Loucy (cell line): ENCODE measurements around the gene CLIC3.

ENCODE experiments used
- CTCF ChIP-seq: fragments of 200-600 bp; sonication (generic); conservative IDR thresholded peaks from 2 replicates; pipeline ENCODE4 v1.5.1; 2014; ENCODE audit warnings: mild to moderate bottlenecking, antibody characterized with exemption, low read length
- EZH2phosphoT487 ChIP-seq: fragments of 200-600 bp; IDR thresholded peaks from 2 replicates; pipeline ENCODE4 v1.6.1; 2018; ENCODE audit warnings: antibody characterized with exemption, mild to moderate bottlenecking, moderate library complexity, borderline replicate concordance

DNA sequence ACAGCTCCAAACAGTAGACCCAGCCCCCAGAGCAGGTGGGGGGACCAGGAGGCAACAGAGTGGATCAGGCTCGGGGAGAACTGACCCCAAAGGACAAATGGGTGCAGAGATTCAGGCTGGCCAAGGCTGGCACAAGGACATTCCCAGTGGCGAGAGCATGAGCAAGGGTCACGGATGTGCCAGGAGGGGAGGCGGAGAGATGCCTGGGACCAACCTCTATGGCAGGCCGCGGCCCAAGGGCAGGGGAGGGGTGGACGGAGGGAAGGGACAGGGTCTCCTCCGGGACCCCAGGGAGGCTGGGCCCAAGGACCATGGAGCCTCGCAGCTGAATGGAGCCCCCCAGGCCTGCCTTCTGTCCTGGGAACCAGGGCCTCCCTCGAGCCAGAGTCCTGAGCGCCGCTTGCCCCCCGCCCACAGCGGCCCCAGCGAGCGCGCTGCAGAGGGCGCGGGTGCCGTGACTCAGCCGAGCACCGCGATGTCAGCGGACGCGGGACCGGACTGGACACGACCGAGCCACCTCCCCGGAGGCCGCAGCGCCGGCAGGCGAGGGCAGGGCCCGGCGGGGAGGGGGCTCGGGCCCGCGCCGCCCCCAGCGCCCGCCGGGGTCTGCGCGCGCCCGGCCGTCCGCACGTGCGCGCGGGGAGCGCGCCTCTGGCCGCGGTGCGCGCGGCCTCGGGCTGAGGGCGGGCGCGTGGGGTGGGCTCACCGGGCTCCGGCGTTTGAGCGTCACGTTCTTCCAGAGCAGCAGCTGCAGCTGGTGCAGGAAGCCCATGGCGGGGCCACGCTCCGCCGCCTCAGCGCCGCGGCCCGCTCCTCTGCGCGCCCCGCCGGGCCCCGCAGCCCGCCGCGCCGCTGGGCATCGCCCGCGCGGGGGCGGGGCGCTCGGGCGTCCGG lies 31.2 kb upstream of the CLIC3 start, which contains the start of gene ABCA2:
- TF ChIP-seq CTCF = no peak
- TF ChIP-seq EZH2phosphoT487 = no peak
